GF-D8 (cell line): ENCODE results near the gene SLC20A1.
"Not testable (repeated sequence)": the region's sequence is repeated elsewhere in the genome, so short reads cannot be mapped to it uniquely, and the experiment has no call there.

Experiments
- DNase-seq: peaks from one replicate; lab custom pipeline; 2025; lab: John Stamatoyannopoulos, UW

Gene SLC20A1

GRCh38 chr2:112683550-112684414 lies 38.0 kb downstream of the SLC20A1 start:
- DNase-seq = peak; percentile 46

GRCh38 chr2:112684415-112684775 lies 38.7 kb downstream of the SLC20A1 start:
- no peak for DNase-seq

- no peak for DNase-seq
Observed at GRCh38 chr2:112685271-112685884, 39.6 kb downstream of the SLC20A1 start.

GRCh38 chr2:112686348-112687217 lies 40.8 kb downstream of the SLC20A1 start:
- DNase-seq = peak; percentile 63

- no peak for DNase-seq
Observed at GRCh38 chr2:112687522-112687921, 41.8 kb downstream of the SLC20A1 start.

GRCh38 chr2:112688086-112688880 lies 42.5 kb downstream of the SLC20A1 start:
- no peak for DNase-seq

GRCh38 chr2:112690853-112691401 lies 45.2 kb downstream of the SLC20A1 start:
- DNase-seq = peak; percentile 95

GRCh38 chr2:112691881-112692281 lies 46.1 kb downstream of the SLC20A1 start:
- no peak for DNase-seq

GRCh38 chr2:112692495-112692911 lies 46.8 kb downstream of the SLC20A1 start:
- peak; percentile 77 for DNase-seq

GRCh38 chr2:112692918-112693317 lies 47.2 kb downstream of the SLC20A1 start:
- DNase-seq = no peak

- DNase-seq = no peak
Observed at GRCh38 chr2:112693596-112693995, 47.9 kb downstream of the SLC20A1 start.

GRCh38 chr2:112694182-112694581 lies 48.4 kb downstream of the SLC20A1 start:
- no peak for DNase-seq

GRCh38 chr2:112698834-112699515 lies 53.2 kb downstream of the SLC20A1 start:
- DNase-seq = peak; percentile 2

- DNase-seq = peak; percentile 88
Observed at GRCh38 chr2:112699984-112700667, 54.4 kb downstream of the SLC20A1 start.

- DNase-seq = peak; percentile 58
Observed at GRCh38 chr2:112701052-112701451, 55.3 kb downstream of the SLC20A1 start.

- no peak for DNase-seq
Observed at GRCh38 chr2:112703684-112704083, 57.9 kb downstream of the SLC20A1 start.

GRCh38 chr2:112705575-112705974 lies 59.8 kb downstream of the SLC20A1 start:
- peak; percentile 36 for DNase-seq

- peak; percentile 97 for DNase-seq
Observed at GRCh38 chr2:112706170-112706664, 60.5 kb downstream of the SLC20A1 start.

- DNase-seq = not testable (repeated sequence)
Observed at GRCh38 chr2:112706947-112707346, 61.2 kb downstream of the SLC20A1 start.

GRCh38 chr2:112708968-112709367 lies 63.2 kb downstream of the SLC20A1 start:
- DNase-seq = no peak
